T-helper 17 cell (primary cell): ENCODE measurements around the gene KRT7. TPM values are rescaled to one million over a fixed set of nuclear protein-coding genes. Genes with fewer than 3 reads are reported as not detected.
"Not testable (repeated sequence)": the region's sequence is repeated elsewhere in the genome, so short reads cannot be mapped to it uniquely, and the experiment has no call there.

Experiments
- ATAC-seq: fragments of 150-1000 bp; cut with Tn5 transposase; 2 replicates; pipeline ENCODE4 v1.10.0; 2021; ENCODE audit warnings: mild to moderate bottlenecking, moderate library complexity
- DNase-seq, 3 donors: peaks; one replicate each; pipeline versions ENCODE4 v3.0.0 to v3.0.0-alpha.2; 2020 to 2021
- H3K9me3 ChIP-seq: one replicate; pipeline ENCODE4 v1.7.0; 2013; ENCODE audit warnings: low read length, mild to moderate bottlenecking; ENCODE audit not compliant: control insufficient read depth, poor library complexity, severe bottlenecking
- H3K27ac Mint-ChIP-seq: one replicate; pipeline ENCODE4 v1.8.0; 2022; ENCODE audit warnings: mild to moderate bottlenecking, moderate library complexity, mixed read lengths
- H3K27me3 Mint-ChIP-seq: one replicate; pipeline ENCODE4 v1.8.0; 2022; ENCODE audit warnings: mixed read lengths
- H3K36me3 Mint-ChIP-seq: one replicate; pipeline ENCODE4 v1.8.0; 2022; ENCODE audit warnings: low read depth, mixed read lengths
- H3K4me1 Mint-ChIP-seq: one replicate; pipeline ENCODE4 v1.8.0; 2022; ENCODE audit warnings: mild to moderate bottlenecking, mixed read lengths
- H3K4me3 Mint-ChIP-seq: one replicate; pipeline ENCODE4 v1.8.0; 2022; ENCODE audit warnings: mild to moderate bottlenecking, moderate library complexity, mixed read lengths
- total RNA-seq, 4 donors: library from RNA in 2 of 4; stranded (reverse) in 2 of 4; gene quantifications; one replicate each; pipeline ENCODE4 v1.2.3 and lab custom pipeline; 2022 to 2026

KRT7 gene
- total RNA-seq, 2 donors from 2014 or later: 0.70 TPM; not detected in 1

- H3K4me3 Mint-ChIP-seq, H3K4me1 Mint-ChIP-seq, H3K36me3 Mint-ChIP-seq, H3K9me3 ChIP-seq, ATAC-seq, H3K27ac Mint-ChIP-seq, DNase-seq: not testable (repeated sequence)
- peaks cover 16% of the 10 kb centered on the region for H3K27me3 Mint-ChIP-seq
Measured at GRCh38 chr12:52287816-52288805, 55.1 kb downstream of the KRT7 start.

GRCh38 chr12:52290483-52291134 lies 57.6 kb downstream of the KRT7 start:
- not testable (repeated sequence) for H3K36me3 Mint-ChIP-seq, H3K9me3 ChIP-seq, H3K4me3 Mint-ChIP-seq, H3K4me1 Mint-ChIP-seq, ATAC-seq, H3K27ac Mint-ChIP-seq, DNase-seq
- peaks cover 28% of the 10 kb centered on the region for H3K27me3 Mint-ChIP-seq

- H3K36me3 Mint-ChIP-seq: peaks cover 2% of the 10 kb centered on the region
- no peak within 1 kb of the TSS for H3K4me3 Mint-ChIP-seq
- H3K4me1 Mint-ChIP-seq: no peaks in the 10 kb centered on the region
- no peak for DNase-seq
- H3K9me3 ChIP-seq: no peaks in the 10 kb centered on the region
- no peak within 1 kb of the TSS for H3K27ac Mint-ChIP-seq
- no peak for ATAC-seq
- H3K27me3 Mint-ChIP-seq: peaks cover 28% of the 10 kb centered on the region
Measured at GRCh38 chr12:52291267-52291935, 58.4 kb downstream of the KRT7 start, which contains the start of gene KRT81. Gene KRT81 (minus strand): TSS chr12:52291534. CDS start chr12:52291465, 69 bp downstream.

GRCh38 chr12:52293926-52294325 lies 60.9 kb downstream of the KRT7 start:
- H3K27ac Mint-ChIP-seq: no peak overlapping the region
- DNase-seq (no peak), ATAC-seq (no peak)
- no peak overlapping the region for H3K4me3 Mint-ChIP-seq
- H3K4me1 Mint-ChIP-seq: no peaks in the 10 kb centered on the region
- peaks cover 38% of the 10 kb centered on the region for H3K27me3 Mint-ChIP-seq
- no peaks in the 10 kb centered on the region for H3K9me3 ChIP-seq
- H3K36me3 Mint-ChIP-seq: peaks cover 3% of the 10 kb centered on the region

- H3K36me3 Mint-ChIP-seq: peaks cover 5% of the 10 kb centered on the region
- DNase-seq (no peak), ATAC-seq (no peak)
- peaks cover 47% of the 10 kb centered on the region for H3K27me3 Mint-ChIP-seq
- no peak overlapping the region for H3K4me3 Mint-ChIP-seq
- H3K27ac Mint-ChIP-seq: no peak overlapping the region
- no peaks in the 10 kb centered on the region for H3K4me1 Mint-ChIP-seq
- H3K9me3 ChIP-seq: no peaks in the 10 kb centered on the region
Measured at GRCh38 chr12:52294803-52295202, 61.8 kb downstream of the KRT7 start.

GRCh38 chr12:52295663-52296062 lies 62.6 kb downstream of the KRT7 start:
- ATAC-seq: no peak
- H3K27me3 Mint-ChIP-seq: peaks cover 49% of the 10 kb centered on the region
- no peaks in the 10 kb centered on the region for H3K9me3 ChIP-seq
- no peak overlapping the region for H3K4me3 Mint-ChIP-seq
- H3K36me3 Mint-ChIP-seq: peaks cover 5% of the 10 kb centered on the region
- no peak for DNase-seq
- H3K27ac Mint-ChIP-seq: no peak overlapping the region
- H3K4me1 Mint-ChIP-seq: no peaks in the 10 kb centered on the region

- no peaks in the 10 kb centered on the region for H3K4me1 Mint-ChIP-seq
- no peak overlapping the region for H3K4me3 Mint-ChIP-seq
- no peak for DNase-seq
- H3K27me3 Mint-ChIP-seq: peaks cover 44% of the 10 kb centered on the region
- ATAC-seq: no peak
- no peak overlapping the region for H3K27ac Mint-ChIP-seq
- no peaks in the 10 kb centered on the region for H3K9me3 ChIP-seq
- peaks cover 7% of the 10 kb centered on the region for H3K36me3 Mint-ChIP-seq
Measured at GRCh38 chr12:52296572-52297215, 63.7 kb downstream of the KRT7 start.

Other genes with a start within 250 kb of the KRT7 start
- 100 to 1,000 TPM; 491 to 562 TPM for gene TAMALIN, start 226.3 kb upstream of the KRT7 start, total RNA-seq
- 100 to 1,000 TPM in 1 of 2 donors, 10 to 100 TPM in 1; 79.2 to 133 TPM for gene NR4A1, start 181.8 kb upstream of the KRT7 start, total RNA-seq
- 10 to 100 TPM; 22.0 to 30.2 TPM for gene ATG101, start 163.3 kb upstream of the KRT7 start, total RNA-seq
- not detected for gene SMIM41, start 153.5 kb upstream of the KRT7 start, total RNA-seq
- not detected for gene KRT80, start 41.2 kb upstream of the KRT7 start, total RNA-seq
- gene KRT86, start 41.4 kb downstream of the KRT7 start, total RNA-seq: under 1 TPM in 1 of 2 donors, not detected in 1; 0.21 TPM
- gene KRT81, start 58.3 kb downstream of the KRT7 start, total RNA-seq: not detected
- not detected for gene KRT83, start 88.2 kb downstream of the KRT7 start, total RNA-seq
- gene KRT85, start 134.2 kb downstream of the KRT7 start, total RNA-seq: not detected
- gene KRT84, start 152.4 kb downstream of the KRT7 start, total RNA-seq: not detected
- gene KRT82, start 173.1 kb downstream of the KRT7 start, total RNA-seq: not detected
- not detected for gene KRT75, start 201.1 kb downstream of the KRT7 start, total RNA-seq
- not detected for gene KRT6B, start 218.9 kb downstream of the KRT7 start, total RNA-seq
- gene KRT6C, start 240.6 kb downstream of the KRT7 start, total RNA-seq: not detected